ENCODE measurements around the gene CCDC197. TPM values are rescaled to one million over a fixed set of nuclear protein-coding genes. Genes with fewer than 3 reads are reported as not detected.

The CCDC197 gene
- polyA plus RNA-seq, 1 donor, result not detected

DNA sequence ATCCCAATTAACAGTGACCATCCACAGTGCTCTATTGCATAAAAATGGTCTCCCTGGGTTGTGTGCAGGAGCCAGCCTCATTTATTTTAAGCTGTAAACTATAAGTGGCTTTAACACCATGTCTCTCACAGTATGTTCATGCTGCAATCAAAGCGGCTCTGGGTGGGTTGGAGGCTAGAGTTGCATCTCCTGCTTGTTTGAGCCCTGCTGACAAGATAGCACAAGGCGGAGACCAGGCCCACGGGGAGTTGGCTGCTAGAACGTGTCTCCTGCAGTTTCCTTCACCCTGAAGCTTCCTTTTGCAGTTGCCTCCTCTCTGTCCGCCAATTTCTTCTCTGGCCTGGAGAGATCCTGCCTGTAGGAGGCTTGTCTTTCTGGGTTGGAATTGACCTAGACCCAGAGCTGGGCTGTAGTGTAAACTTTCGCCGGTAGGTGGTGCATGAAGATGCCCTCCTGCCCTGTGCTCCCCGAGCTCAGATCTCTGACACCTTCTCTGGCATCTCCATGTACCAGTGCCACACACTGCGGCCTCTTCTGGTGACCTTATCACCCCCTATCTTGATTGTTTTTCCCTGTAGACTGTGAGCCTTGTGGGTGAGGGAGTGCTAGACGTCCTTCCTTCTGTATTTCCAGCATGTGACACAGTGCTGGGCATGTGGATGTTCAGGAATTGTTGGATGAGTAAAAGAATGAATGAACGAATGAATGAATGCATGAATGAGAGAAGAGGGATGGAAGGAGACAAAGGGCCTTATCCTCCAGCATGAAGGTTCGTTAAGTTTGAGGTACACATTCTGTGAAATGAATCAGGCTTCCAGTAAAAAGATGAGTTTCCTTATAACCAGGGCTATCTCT is 39.4 kb downstream of the CCDC197 start:
- H3K4me3 ChIP-seq (ENCODE audit: low read length), result no peak overlapping the region
- DNase-seq, result peak; percentile 55 to 58
- no peaks in the 10 kb centered on the region for H3K4me1 ChIP-seq (ENCODE audit: control insufficient read depth, insufficient read depth, low read length)
- H3K36me3 ChIP-seq (ENCODE audit: control insufficient read depth, insufficient read depth, low read length), result peaks cover 5% of the 10 kb centered on the region
- H3K9me3 ChIP-seq (ENCODE audit: control insufficient read depth, low read depth, low read length), result no peaks in the 10 kb centered on the region
- no peak overlapping the region for H3K27ac ChIP-seq (ENCODE audit: low read length)
- 33% methylated on average over 1 of the region's 12 CpGs for WGBS (ENCODE audit: insufficient coverage, low lambda C conversion rate)
- no peaks in the 10 kb centered on the region for H3K27me3 ChIP-seq (ENCODE audit: control insufficient read depth, insufficient read depth, low read length)

- Histone ChIP-seq H3K36me3 (ENCODE audit: control insufficient read depth, insufficient read depth, low read length) (peaks cover 5% of the 10 kb centered on the region), H3K9me3 (ENCODE audit: control insufficient read depth, low read depth, low read length) (no peaks in the 10 kb centered on the region), H3K4me3 (ENCODE audit: low read length) (no peak overlapping the region), H3K4me1 (ENCODE audit: control insufficient read depth, insufficient read depth, low read length) (no peaks in the 10 kb centered on the region), H3K27ac (ENCODE audit: low read length) (no peak overlapping the region), H3K27me3 (ENCODE audit: control insufficient read depth, insufficient read depth, low read length) (no peaks in the 10 kb centered on the region)
- DNase-seq, result no peak
- no CpG with 5 or more reads among the region's 9 CpGs for WGBS (ENCODE audit: insufficient coverage, low lambda C conversion rate)
Observed at GRCh38 chr14:94037954-94038353, 40.9 kb downstream of the CCDC197 start.

- no peak overlapping the region for H3K4me3 ChIP-seq (ENCODE audit: low read length)
- no peak overlapping the region for H3K27ac ChIP-seq (ENCODE audit: low read length)
- no peaks in the 10 kb centered on the region for H3K4me1 ChIP-seq (ENCODE audit: control insufficient read depth, insufficient read depth, low read length)
- no peaks in the 10 kb centered on the region for H3K9me3 ChIP-seq (ENCODE audit: control insufficient read depth, low read depth, low read length)
- WGBS (ENCODE audit: insufficient coverage, low lambda C conversion rate), result no CpG with 5 or more reads among the region's 7 CpGs
- no peaks in the 10 kb centered on the region for H3K27me3 ChIP-seq (ENCODE audit: control insufficient read depth, insufficient read depth, low read length)
- peaks cover 8% of the 10 kb centered on the region for H3K36me3 ChIP-seq (ENCODE audit: control insufficient read depth, insufficient read depth, low read length)
- no peak for DNase-seq
Observed at GRCh38 chr14:94038510-94038909, 41.4 kb downstream of the CCDC197 start.

DNA sequence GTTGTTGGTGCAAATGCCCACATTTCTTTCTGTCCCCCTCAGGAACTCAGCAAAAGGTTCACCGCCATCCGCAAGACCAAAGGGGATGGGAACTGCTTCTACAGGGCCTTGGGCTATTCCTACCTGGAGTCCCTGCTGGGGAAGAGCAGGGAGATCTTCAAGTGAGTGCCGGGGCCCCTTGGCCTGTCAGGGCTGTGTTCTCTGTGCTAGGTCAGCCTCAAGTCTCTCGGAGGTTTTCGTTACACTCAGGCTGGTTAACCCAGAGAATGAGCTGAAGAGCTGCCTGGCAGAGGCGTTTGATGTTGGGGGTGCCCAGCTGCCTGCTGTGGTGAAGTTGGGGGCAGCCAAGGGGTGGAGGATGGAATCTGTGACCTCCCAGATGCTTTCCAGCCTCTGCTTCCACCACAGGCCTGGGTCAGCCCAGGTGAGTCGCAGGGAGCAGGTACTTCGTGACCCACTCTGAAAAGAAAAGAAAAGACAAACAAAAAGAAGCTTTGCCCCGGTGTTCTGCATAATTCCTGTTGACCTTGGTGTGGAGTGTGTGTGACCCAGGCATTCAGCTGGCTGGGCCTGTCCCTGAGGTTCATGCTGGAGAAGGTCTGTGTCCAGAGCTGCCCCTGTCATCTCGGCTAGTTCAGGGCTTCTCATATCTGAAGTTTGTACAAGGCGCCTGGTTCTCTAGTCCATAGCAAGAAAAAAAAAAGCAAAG is 42.0 kb downstream of the CCDC197 start:
- Histone ChIP-seq H3K4me1 (ENCODE audit: control insufficient read depth, insufficient read depth, low read length) (no peaks in the 10 kb centered on the region), H3K27me3 (ENCODE audit: control insufficient read depth, insufficient read depth, low read length) (no peaks in the 10 kb centered on the region), H3K4me3 (ENCODE audit: low read length) (no peak overlapping the region), H3K36me3 (ENCODE audit: control insufficient read depth, insufficient read depth, low read length) (peaks cover 12% of the 10 kb centered on the region), H3K9me3 (ENCODE audit: control insufficient read depth, low read depth, low read length) (no peaks in the 10 kb centered on the region), H3K27ac (ENCODE audit: low read length) (no peak overlapping the region)
- 80% methylated on average over 1 of the region's 11 CpGs for WGBS (ENCODE audit: insufficient coverage, low lambda C conversion rate)
- no peak for DNase-seq

GRCh38 chr14:94040247-94040646 is 43.1 kb downstream of the CCDC197 start:
- Histone ChIP-seq H3K27me3 (ENCODE audit: control insufficient read depth, insufficient read depth, low read length) (no peaks in the 10 kb centered on the region), H3K9me3 (ENCODE audit: control insufficient read depth, low read depth, low read length) (no peaks in the 10 kb centered on the region), H3K4me1 (ENCODE audit: control insufficient read depth, insufficient read depth, low read length) (no peaks in the 10 kb centered on the region), H3K36me3 (ENCODE audit: control insufficient read depth, insufficient read depth, low read length) (peaks cover 18% of the 10 kb centered on the region), H3K27ac (ENCODE audit: low read length) (no peak overlapping the region), H3K4me3 (ENCODE audit: low read length) (no peak overlapping the region)
- WGBS (ENCODE audit: insufficient coverage, low lambda C conversion rate), result no CpG with 5 or more reads among the region's 5 CpGs
- DNase-seq, result no peak

GRCh38 chr14:94040796-94041195 is 43.7 kb downstream of the CCDC197 start:
- no CpG with 5 or more reads among the region's 13 CpGs for WGBS (ENCODE audit: insufficient coverage, low lambda C conversion rate)
- H3K9me3 ChIP-seq (ENCODE audit: control insufficient read depth, low read depth, low read length), result no peaks in the 10 kb centered on the region
- H3K4me3 ChIP-seq (ENCODE audit: low read length), result no peak overlapping the region

GRCh38 chr14:94041551-94042346 is 44.6 kb downstream of the CCDC197 start:
- no peaks in the 10 kb centered on the region for H3K4me1 ChIP-seq (ENCODE audit: control insufficient read depth, insufficient read depth, low read length)
- H3K4me3 ChIP-seq (ENCODE audit: low read length), result no peak overlapping the region
- H3K27me3 ChIP-seq (ENCODE audit: control insufficient read depth, insufficient read depth, low read length), result no peaks in the 10 kb centered on the region
- no CpG with 5 or more reads among the region's 18 CpGs for WGBS (ENCODE audit: insufficient coverage, low lambda C conversion rate)
- no peak overlapping the region for H3K27ac ChIP-seq (ENCODE audit: low read length)
- no peak for DNase-seq
- H3K9me3 ChIP-seq (ENCODE audit: control insufficient read depth, low read depth, low read length), result no peaks in the 10 kb centered on the region
- peaks cover 30% of the 10 kb centered on the region for H3K36me3 ChIP-seq (ENCODE audit: control insufficient read depth, insufficient read depth, low read length)

More at GRCh38 chr14:94040796-94041195, 43.7 kb downstream of the CCDC197 start:
- no peak overlapping the region for H3K27ac ChIP-seq (ENCODE audit: low read length)
- H3K27me3 ChIP-seq (ENCODE audit: control insufficient read depth, insufficient read depth, low read length), result no peaks in the 10 kb centered on the region
- H3K4me1 ChIP-seq (ENCODE audit: control insufficient read depth, insufficient read depth, low read length), result no peaks in the 10 kb centered on the region
- DNase-seq, result no peak
- H3K36me3 ChIP-seq (ENCODE audit: control insufficient read depth, insufficient read depth, low read length), result peaks cover 23% of the 10 kb centered on the region

DNA sequence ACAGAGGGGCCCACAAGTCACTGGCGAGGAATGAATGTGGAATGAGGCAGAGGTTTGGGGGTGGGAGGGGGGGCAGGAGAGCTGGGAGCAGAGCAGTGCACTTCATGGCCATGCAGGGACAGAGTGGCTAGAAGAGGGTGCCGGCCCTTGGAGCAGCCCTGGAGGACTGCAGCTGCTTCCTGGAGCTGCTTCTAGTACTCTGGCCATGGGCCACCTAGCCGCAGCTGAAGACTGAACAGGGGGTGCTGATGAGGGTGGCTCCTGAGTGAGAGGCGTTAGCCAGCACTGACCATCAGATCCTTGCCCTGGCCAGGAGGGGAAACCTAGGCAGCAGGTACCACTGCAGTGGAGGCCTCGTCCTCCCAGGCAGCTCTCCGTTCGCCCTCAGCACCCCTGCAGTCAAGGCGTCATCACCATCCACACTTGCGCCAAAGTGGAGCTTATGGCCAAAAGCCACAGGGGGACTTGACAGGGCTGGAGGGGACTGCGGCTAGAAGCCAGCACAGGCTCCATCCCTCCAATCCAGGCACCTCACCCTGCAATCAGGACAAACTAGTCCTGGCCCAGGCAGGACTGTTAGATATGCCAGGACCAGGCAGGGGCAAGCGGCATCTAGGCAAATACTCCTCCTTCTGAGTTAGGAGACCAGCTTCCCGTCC is 45.5 kb downstream of the CCDC197 start:
- Histone ChIP-seq H3K27ac (ENCODE audit: low read length) (no peak overlapping the region), H3K27me3 (ENCODE audit: control insufficient read depth, insufficient read depth, low read length) (no peaks in the 10 kb centered on the region), H3K4me3 (ENCODE audit: low read length) (no peak overlapping the region), H3K9me3 (ENCODE audit: control insufficient read depth, low read depth, low read length) (no peaks in the 10 kb centered on the region), H3K4me1 (ENCODE audit: control insufficient read depth, insufficient read depth, low read length) (no peaks in the 10 kb centered on the region), H3K36me3 (ENCODE audit: control insufficient read depth, insufficient read depth, low read length) (peaks cover 37% of the 10 kb centered on the region)
- WGBS (ENCODE audit: insufficient coverage, low lambda C conversion rate), result no CpG with 5 or more reads among the region's 12 CpGs
- no peak for DNase-seq

GRCh38 chr14:94043111-94043755 is 46.1 kb downstream of the CCDC197 start:
- 100% methylated on average over 1 of the region's 13 CpGs for WGBS (ENCODE audit: insufficient coverage, low lambda C conversion rate)
- no peak overlapping the region for H3K4me3 ChIP-seq (ENCODE audit: low read length)
- no peaks in the 10 kb centered on the region for H3K9me3 ChIP-seq (ENCODE audit: control insufficient read depth, low read depth, low read length)
- no peaks in the 10 kb centered on the region for H3K4me1 ChIP-seq (ENCODE audit: control insufficient read depth, insufficient read depth, low read length)
- H3K36me3 ChIP-seq (ENCODE audit: control insufficient read depth, insufficient read depth, low read length), result peaks cover 44% of the 10 kb centered on the region
- no peaks in the 10 kb centered on the region for H3K27me3 ChIP-seq (ENCODE audit: control insufficient read depth, insufficient read depth, low read length)
- DNase-seq, result no peak
- no peak overlapping the region for H3K27ac ChIP-seq (ENCODE audit: low read length)
